Fibroblast of peridontal ligament (primary cell): ENCODE data around the gene CD19.
"Not testable (repeated sequence)": the region's sequence is repeated elsewhere in the genome, so short reads cannot be mapped to it uniquely, and the experiment has no call there.

Experiments used
- DNase-seq: peaks from one replicate; pipeline ENCODE4 v3.0.0-alpha.2; 2010; ENCODE audit errors: extremely low read depth

Gene CD19

GRCh38 chr16:28935924-28936783 is 4.4 kb downstream of the CD19 start:
- DNase-seq: peak; percentile 55

- DNase-seq: no peak
Observed at GRCh38 chr16:28936784-28937155, 5.0 kb downstream of the CD19 start.

DNA sequence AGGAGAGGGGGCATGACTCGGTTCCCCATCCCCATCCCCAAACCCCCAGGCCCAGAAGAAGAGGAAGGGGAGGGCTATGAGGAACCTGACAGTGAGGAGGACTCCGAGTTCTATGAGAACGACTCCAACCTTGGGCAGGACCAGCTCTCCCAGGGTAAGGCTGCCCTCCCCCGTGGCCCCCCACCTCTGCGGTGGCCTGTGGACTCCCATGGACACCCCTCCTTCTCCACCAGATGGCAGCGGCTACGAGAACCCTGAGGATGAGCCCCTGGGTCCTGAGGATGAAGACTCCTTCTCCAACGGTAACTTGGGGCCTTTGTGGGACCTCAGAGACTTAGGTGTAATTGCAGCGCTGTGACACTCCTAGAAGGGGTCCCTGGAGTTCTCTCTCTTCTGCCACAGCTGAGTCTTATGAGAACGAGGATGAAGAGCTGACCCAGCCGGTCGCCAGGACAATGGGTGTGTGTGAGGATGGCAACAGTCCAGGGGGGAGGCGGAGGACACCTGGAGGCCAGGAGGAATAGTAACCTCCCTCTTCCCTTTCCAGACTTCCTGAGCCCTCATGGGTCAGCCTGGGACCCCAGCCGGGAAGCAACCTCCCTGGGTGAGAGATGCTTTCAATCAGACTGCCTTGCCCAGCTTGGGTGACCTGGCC is 5.6 kb downstream of the CD19 start:
- DNase-seq: no peak

DNA sequence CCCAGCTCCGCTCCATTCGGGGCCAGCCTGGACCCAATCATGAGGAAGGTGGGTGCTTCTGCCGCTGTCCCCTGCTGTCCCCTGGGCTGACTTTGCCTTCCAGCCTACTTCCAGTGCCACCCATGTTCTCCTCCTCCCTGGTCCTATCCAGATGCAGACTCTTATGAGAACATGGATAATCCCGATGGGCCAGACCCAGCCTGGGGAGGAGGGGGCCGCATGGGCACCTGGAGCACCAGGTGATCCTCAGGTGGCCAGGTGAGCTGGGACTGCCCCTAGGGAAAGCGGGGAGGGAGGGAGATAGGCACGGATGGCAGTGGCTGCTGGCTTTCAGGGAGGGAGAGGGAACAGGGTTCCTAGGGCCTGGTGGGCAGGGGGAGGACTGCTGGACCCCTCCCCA is 7.0 kb downstream of the CD19 start:
- DNase-seq: no peak

DNA sequence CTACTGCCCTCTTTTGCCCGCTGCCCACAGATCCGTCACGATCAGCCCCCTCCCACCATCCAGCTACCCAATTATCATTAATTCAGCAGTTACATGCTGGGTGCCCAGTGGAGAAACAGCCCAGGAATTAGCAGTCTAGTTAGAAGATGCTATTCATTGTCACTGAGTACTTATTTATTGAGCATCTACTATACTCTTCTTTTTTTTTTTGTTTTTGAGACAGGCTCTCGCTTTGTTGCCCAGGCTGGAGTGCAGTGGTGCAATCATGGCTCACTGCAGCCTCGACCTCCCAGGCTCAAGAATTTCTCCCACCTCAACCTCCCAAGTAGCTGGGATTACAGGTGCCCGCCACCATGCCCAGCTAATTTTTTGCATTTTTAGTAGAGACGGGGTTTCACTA is 8.1 kb downstream of the CD19 start:
- not testable (repeated sequence) for DNase-seq

DNA sequence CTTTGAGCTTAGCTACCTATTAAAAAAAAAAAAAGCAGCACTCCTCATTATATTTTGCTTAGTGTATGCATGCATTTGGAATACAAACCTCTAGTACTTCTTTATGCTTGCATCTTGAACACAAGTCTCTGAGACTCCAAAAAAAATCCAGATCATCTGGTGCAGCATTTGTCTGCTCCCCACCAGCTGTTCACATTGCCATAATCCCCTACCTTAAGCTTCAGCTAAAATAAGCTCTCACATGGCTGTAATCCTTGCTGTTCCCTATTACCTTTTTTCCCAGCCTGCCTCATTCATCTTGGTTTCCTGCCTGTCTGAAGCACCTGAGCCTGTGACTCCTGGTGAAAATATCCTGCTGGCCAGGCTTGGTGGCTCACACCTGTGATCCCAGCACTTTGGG is 11.5 kb downstream of the CD19 start:
- DNase-seq: no peak

- no peak for DNase-seq
Observed at GRCh38 chr16:28946681-28947080, 14.9 kb downstream of the CD19 start.

- DNase-seq: peak; percentile 100
Observed at GRCh38 chr16:28950648-28951409, 19.1 kb downstream of the CD19 start, which contains the start of gene NFATC2IP. Gene NFATC2IP (plus strand): TSS chr16:28950937. CDS start chr16:28951012, 75 bp downstream.

- no peak for DNase-seq
Observed at GRCh38 chr16:28951410-28951943, 19.7 kb downstream of the CD19 start.

DNA sequence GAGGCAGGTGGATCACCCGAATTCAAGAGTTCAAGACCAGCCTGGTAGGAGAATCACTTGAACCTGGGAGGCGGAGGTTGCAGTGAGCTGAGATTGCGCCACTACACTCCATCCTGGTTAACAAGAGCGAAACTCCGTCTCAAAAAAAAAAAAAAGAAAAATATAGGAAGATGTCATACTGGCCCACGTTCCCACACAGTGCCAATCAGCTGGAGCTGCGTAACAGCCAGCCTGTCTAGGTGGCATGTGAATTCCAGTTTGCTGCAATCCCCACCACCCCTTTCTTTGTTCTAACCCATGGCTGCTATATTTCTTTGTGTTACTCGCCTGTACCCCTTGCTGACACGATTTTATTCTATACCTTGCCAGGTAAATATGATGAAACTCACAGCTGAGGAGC is 26.4 kb downstream of the CD19 start:
- no peak for DNase-seq

DNA sequence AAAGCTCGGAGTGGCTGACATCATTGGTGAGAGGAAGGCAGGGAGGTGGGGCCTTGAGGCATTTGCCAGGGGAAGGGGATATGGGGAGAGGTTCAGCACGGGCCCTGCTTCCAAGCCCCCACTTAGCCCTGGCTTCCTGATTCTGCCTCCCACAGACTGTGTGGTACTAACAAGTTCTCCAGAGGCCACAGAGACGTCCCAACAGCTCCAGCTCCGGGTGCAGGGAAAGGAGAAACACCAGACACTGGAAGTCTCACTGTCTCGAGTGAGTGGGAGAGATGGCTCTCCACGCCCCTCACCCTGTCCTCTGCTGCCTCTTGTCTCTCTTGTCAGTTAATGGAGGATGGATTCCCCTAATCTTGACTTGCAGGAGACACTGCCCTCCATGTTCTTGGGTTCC is 27.1 kb downstream of the CD19 start:
- no peak for DNase-seq

- no peak for DNase-seq
Observed at GRCh38 chr16:28964072-28964471, 32.3 kb downstream of the CD19 start.

DNA sequence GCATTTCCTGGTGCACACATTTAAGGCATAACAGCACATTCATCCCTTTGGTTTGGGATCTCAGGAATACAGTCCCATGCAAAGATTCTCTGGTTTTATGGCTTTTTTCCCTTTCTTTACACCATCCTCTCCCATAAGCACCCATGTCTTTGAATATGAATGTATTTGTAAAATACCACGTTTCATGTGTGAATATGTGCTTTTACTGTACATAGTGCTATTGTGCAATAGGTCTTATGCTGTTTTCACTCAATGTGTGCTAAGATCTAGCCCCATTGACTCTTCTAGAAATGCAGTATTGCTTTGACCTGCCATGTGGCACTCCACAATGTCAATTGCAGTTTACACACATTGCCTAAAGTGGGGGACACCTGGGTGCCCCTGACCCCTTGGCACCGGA is 32.7 kb downstream of the CD19 start:
- no peak for DNase-seq

DNA sequence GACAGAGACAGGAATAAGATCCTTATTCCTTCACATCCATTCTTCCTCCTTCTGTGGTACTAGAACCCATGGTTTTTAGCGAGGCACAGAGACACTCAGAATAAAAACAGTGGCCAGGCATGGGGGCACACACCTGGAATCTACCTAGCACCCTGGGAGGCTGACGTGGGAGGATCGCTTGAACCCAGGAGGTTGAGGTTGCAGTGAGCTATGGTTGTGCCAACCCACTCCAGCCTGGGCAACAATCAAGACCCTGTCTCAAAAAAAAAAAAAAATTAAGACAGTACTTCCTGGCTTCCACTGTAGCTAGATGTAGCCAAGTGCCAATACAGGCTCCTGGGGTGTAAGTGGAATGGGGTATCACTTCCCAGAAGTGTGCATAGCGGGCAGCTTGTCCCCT is 35.4 kb downstream of the CD19 start:
- no peak for DNase-seq

DNA sequence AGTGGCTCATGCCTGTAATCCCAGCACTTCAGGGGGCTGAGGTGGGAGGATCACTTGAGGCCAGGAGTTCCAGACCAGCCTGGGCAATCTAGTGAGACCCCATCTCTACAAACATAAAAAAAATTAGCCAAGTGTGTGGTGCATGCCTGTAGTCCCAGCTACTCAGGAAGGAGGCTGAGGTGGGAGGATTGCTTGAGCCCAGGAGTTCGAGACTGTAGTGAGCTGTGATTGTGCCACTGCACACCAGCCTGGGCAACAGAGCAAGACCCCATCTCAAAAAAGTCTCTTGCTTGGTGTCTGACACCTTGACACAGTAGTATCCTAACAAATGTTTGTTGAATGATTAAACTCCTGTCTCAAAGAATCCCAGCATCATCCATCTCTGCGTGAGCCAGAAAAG is 37.9 kb downstream of the CD19 start:
- not testable (repeated sequence) for DNase-seq

DNA sequence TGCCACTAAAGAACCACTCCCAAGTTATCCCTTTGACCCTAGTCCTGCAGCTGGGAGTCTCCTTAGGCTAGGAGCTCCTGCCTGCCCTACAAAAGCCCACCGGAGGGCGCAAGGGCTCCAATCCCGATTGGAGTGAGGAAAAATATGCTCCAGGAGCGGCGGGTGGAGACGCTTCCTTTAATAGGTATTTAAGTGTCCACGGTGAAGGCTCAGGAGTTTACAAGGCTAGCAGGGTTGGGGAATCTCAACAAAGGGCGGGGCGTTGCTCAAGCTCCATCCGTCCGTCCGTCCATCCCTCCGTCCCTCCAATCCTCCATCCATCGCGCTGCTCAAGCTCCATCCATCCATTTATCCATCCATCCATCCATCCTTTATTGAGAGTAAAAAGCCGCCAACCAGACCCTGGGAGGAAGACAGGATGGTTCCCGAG is 42.3 kb downstream of the CD19 start:
- peak; percentile 67 for DNase-seq

GRCh38 chr16:28974437-28975157 is 42.8 kb downstream of the CD19 start, which contains the start of gene SPNS1:
Gene SPNS1 (plus strand): TSS chr16:28974778. CDS start chr16:28975152, 374 bp downstream.
- peak; percentile 96 for DNase-seq

DNA sequence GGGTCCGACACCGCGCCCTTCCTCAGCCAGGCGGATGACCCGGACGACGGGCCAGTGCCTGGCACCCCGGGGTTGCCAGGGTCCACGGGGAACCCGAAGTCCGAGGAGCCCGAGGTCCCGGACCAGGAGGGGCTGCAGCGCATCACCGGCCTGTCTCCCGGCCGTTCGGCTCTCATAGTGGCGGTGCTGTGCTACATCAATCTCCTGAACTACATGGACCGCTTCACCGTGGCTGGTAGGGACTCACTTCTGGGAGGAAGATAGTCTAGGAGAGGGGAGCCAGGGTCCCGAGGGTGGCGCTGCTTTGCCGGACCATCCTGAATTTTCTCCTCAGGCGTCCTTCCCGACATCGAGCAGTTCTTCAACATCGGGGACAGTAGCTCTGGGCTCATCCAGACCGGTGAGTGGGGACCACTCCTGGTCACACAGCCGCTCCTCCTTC is 43.4 kb downstream of the CD19 start:
- DNase-seq: no peak

DNA sequence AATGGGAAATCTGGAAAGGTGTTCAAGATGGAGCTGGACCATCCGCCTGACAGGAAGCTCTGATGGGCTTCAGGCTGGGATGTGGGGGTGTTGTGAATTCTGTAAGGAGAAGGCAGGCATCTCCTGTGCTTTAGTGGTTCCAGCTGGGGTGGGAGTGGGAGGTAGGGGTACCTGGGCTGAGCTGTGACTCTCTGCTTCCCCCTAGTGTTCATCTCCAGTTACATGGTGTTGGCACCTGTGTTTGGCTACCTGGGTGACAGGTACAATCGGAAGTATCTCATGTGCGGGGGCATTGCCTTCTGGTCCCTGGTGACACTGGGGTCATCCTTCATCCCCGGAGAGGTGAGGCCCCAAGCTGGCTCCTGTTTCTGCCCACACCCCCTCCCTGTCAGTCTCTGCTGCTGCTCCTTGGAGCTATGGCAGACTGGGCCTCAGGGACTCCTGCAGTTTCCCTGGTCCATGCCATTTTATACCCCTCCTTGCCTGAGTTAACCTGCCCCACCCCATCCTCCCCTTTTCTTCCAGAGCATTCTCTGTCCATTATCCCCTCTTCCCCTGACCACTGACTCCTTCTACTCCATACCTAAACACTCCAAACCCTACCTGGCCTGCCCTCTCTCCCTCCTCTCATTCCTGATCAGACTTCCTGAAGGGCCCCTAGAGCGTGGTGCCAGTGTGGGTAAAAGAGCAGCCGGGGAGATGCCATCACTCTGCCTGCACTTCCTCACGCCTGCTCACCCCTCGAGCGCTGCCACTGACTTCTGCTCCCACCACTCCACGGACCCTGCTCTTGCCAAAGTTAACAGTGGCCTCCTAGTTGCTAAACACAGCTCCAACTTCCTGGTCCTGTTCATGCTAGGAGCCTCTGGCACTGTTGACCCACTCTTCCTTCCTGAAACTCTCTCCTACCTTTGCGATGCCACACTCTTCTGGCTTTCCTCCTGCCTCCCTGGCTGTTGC is 46.2 kb downstream of the CD19 start:
- no peak for DNase-seq

DNA sequence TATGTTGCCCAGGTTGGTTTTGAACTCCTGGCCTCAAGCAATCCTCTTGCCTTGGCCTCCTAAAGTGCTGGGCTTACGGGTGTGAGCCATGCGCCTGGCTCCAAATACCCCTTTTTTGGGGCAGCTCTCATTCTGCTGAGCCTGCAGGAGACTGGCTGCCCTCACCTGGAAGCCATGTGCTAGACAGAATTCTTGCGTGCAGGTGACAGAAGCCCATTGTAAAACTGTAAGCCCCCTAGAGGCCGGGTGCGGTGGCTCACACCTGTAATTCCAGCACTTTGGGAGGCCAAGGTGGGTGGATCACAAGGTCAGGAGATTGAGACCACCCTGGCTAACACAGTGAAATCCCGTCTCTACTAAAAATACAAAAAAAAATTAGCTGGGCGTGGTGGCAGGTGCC is 48.6 kb downstream of the CD19 start:
- DNase-seq: not testable (repeated sequence)
